Epithelial cell of alveolus of lung (primary cell): ENCODE measurements around the gene GTF2F2. TPM values are rescaled to one million over a fixed set of nuclear protein-coding genes. Genes with fewer than 3 reads are reported as not detected.

Source experiments
- total RNA-seq: library from RNA; depleted of rRNA; stranded (reverse); fragments of >200 nt; gene quantifications from 2 replicates; pipeline ENCODE4 v1.2.1, GENCODE V29; 2015

Gene GTF2F2
- total RNA-seq, result 19.5 and 21.7 TPM in 2 replicates

GRCh38 chr13:45119991-45120864 lies at the start of gene GTF2F2:
TSS of gene GTF2F2 (plus strand) at chr13:45120510. CDS start at chr13:45120656, 146 bp downstream.

GRCh38 chr13:45200701-45201232 lies 80.5 kb downstream of the GTF2F2 start, which contains the start of gene KCTD4:
TSS of gene KCTD4 (minus strand) at chr13:45201045. CDS start at chr13:45194567, 6,478 bp downstream.

Other genes starting within 250 kb of the GTF2F2 start
- 3.4 and 5.5 TPM in 2 replicates for gene NUFIP1, start 131.0 kb upstream of the GTF2F2 start, total RNA-seq
- 16.5 and 27.8 TPM in 2 replicates for gene GPALPP1, start 131.0 kb upstream of the GTF2F2 start, total RNA-seq
- gene KCTD4, start 80.5 kb downstream of the GTF2F2 start, total RNA-seq, result not detected in 2 replicates
- gene TPT1, start 220.7 kb downstream of the GTF2F2 start, total RNA-seq, result 1,554 and 3,593 TPM in 2 replicates